Liver (tissue), 3 donors: ENCODE results near the gene RARS1.

Experiments used
- RXRA ChIP-seq, 2 donors: IDR thresholded peaks; 2 replicates each; pipeline ENCODE4 v1.6.1; 2017 to 2018; ENCODE audit warnings: antibody characterized with exemption in 2 of 2, mild to moderate bottlenecking in 1 of 2
- SP1 ChIP-seq: IDR thresholded peaks from 2 replicates; pipeline ENCODE4 v1.6.1; 2018; ENCODE audit warnings: antibody characterized with exemption, mild to moderate bottlenecking
- TAF1 ChIP-seq: conservative IDR thresholded peaks from 2 replicates; pipeline ENCODE4 v1.6.1; 2016; ENCODE audit warnings: antibody characterized with exemption, mild to moderate bottlenecking
- TF ChIP-seq, protein P1 (sequence below): IDR thresholded peaks from 2 replicates; pipeline ENCODE4 v1.6.1; 2016; ENCODE audit warnings: antibody characterized with exemption
- TF ChIP-seq, protein P2 (sequence below): fragments of 150-350 bp; IDR thresholded peaks from 2 replicates; pipeline ENCODE4 v1.5.1; 2017; ENCODE audit warnings: improper control_type of control experiment, low read depth, low read length; ENCODE audit not compliant: missing input control
- TF ChIP-seq, protein P3 (sequence below): IDR thresholded peaks from 2 replicates; pipeline ENCODE4 v1.6.1; 2016; ENCODE audit warnings: antibody characterized with exemption, mild to moderate bottlenecking
- TF ChIP-seq, protein P4 (sequence below): IDR thresholded peaks from 2 replicates; pipeline ENCODE4 v1.6.1; 2016; ENCODE audit warnings: antibody characterized with exemption
- donor health status: healthy.
- donor health status: healthy.

DNA sequence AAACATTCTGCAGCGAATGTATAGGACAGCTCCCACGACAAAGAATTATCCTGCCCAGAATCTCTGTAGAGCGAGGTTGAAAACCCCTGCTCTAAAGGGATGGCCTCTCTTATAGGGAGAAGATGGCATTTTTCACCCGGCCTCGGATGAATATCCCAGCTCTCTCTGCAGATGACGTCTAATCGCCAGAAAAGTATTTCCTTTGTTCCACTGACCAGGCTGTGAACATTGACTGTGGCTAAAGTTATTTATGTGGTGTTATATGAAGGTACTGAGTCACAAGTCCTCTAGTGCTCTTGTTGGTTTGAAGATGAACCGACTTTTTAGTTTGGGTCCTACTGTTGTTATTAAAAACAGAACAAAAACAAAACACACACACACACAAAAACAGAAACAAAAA is 17.4 kb upstream of the RARS1 start:
- TF ChIP-seq, protein P1, sequence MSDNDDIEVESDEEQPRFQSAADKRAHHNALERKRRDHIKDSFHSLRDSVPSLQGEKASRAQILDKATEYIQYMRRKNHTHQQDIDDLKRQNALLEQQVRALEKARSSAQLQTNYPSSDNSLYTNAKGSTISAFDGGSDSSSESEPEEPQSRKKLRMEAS, result no peak
- no peak for TF ChIP-seq SP1
- TF ChIP-seq, protein P2, sequence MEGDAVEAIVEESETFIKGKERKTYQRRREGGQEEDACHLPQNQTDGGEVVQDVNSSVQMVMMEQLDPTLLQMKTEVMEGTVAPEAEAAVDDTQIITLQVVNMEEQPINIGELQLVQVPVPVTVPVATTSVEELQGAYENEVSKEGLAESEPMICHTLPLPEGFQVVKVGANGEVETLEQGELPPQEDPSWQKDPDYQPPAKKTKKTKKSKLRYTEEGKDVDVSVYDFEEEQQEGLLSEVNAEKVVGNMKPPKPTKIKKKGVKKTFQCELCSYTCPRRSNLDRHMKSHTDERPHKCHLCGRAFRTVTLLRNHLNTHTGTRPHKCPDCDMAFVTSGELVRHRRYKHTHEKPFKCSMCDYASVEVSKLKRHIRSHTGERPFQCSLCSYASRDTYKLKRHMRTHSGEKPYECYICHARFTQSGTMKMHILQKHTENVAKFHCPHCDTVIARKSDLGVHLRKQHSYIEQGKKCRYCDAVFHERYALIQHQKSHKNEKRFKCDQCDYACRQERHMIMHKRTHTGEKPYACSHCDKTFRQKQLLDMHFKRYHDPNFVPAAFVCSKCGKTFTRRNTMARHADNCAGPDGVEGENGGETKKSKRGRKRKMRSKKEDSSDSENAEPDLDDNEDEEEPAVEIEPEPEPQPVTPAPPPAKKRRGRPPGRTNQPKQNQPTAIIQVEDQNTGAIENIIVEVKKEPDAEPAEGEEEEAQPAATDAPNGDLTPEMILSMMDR, result no peak
- TF ChIP-seq, protein P3, sequence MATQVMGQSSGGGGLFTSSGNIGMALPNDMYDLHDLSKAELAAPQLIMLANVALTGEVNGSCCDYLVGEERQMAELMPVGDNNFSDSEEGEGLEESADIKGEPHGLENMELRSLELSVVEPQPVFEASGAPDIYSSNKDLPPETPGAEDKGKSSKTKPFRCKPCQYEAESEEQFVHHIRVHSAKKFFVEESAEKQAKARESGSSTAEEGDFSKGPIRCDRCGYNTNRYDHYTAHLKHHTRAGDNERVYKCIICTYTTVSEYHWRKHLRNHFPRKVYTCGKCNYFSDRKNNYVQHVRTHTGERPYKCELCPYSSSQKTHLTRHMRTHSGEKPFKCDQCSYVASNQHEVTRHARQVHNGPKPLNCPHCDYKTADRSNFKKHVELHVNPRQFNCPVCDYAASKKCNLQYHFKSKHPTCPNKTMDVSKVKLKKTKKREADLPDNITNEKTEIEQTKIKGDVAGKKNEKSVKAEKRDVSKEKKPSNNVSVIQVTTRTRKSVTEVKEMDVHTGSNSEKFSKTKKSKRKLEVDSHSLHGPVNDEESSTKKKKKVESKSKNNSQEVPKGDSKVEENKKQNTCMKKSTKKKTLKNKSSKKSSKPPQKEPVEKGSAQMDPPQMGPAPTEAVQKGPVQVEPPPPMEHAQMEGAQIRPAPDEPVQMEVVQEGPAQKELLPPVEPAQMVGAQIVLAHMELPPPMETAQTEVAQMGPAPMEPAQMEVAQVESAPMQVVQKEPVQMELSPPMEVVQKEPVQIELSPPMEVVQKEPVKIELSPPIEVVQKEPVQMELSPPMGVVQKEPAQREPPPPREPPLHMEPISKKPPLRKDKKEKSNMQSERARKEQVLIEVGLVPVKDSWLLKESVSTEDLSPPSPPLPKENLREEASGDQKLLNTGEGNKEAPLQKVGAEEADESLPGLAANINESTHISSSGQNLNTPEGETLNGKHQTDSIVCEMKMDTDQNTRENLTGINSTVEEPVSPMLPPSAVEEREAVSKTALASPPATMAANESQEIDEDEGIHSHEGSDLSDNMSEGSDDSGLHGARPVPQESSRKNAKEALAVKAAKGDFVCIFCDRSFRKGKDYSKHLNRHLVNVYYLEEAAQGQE, result no peak
- TF ChIP-seq TAF1, result no peak
- no peak for TF ChIP-seq RXRA (IDR thresholded peaks at IDR 0.05)
- TF ChIP-seq, protein P4, sequence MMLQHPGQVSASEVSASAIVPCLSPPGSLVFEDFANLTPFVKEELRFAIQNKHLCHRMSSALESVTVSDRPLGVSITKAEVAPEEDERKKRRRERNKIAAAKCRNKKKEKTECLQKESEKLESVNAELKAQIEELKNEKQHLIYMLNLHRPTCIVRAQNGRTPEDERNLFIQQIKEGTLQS, result no peak
